Measurements from ENCODE around the gene FBXL16.

FBXL16 gene

DNA sequence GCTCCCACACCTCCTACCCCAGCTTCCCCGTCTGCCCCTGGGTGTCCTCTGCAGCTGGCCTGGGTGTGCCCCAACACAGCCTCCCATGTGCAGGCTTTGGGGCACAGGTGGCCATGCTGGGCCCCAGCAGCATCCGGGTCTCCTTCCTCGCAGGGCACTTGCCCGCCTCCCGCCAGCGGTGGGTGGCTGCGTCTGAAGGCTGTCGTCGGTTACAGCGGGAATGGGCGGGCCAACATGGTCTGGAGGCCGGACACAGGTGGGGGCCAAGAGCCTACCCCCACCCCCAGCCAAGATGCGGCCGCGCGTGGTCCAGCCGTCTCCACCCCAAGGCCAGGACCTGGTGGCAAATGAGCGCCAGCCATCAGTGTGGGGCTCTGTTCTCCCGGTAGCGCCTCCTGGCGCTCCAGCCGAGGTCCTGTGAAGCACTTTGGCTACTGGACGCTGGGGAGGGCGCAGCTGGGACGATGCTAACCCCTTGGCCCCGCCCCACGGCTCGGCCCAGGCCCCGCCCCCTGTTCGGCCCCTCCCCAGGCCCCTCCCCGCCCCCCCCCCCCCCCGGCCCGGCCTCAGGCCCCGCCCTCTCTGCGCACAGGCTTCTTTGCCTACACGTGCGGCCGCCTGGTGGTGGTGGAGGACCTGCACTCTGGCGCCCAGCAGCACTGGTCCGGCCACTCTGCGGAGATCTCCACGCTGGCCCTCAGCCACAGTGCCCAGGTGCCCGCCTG, 45.0 kb downstream of the FBXL16 start:
- no peak overlapping the region for H3K4ac ChIP-seq (ENCODE audit: low read depth in 1 of 2, low read length in 2 of 2)
- 34% methylated on average over 25 of the region's 43 CpGs for WGBS
- H2BK12ac ChIP-seq (ENCODE audit: low read length in 2 of 2), result peak overlapping the region; percentile 29 to 69
- no peak overlapping the region for H3K27ac ChIP-seq (ENCODE audit: low read length, poor library complexity, severe bottlenecking)
- peak overlapping the region; percentile 92 for H4K8ac ChIP-seq (ENCODE audit: low read length)
- H4K91ac ChIP-seq (ENCODE audit: low read length), result peak overlapping the region; percentile 64
- H2AFZ ChIP-seq (ENCODE audit: low read depth, low read length), result no peak overlapping the region
- H3K9me3 ChIP-seq (ENCODE audit: control insufficient read depth, low read length), result no peaks in the 10 kb centered on the region
- H2BK120ac ChIP-seq (ENCODE audit: low read depth, low read length), result no peak overlapping the region
- no peaks in the 10 kb centered on the region for H3K79me1 ChIP-seq (replicated peaks; ENCODE audit: low read length, poor library complexity, severe bottlenecking)
- H3K27me3 ChIP-seq (ENCODE audit: control insufficient read depth in 1 of 2, insufficient read depth in 1 of 2, low read length in 2 of 2), result no peaks in the 10 kb centered on the region
- H2BK15ac ChIP-seq (ENCODE audit: low read depth, poor library complexity, severe bottlenecking), result peak overlapping the region; percentile 33
- H3K23ac ChIP-seq (ENCODE audit: low read length in 2 of 2), result no peak overlapping the region
- peaks cover 17% of the 10 kb centered on the region for H3K4me1 ChIP-seq (ENCODE audit: control insufficient read depth, insufficient read depth, low read depth, low read length)
- peak overlapping the region; percentile 35 for H3K4me2 ChIP-seq (ENCODE audit: low read length, poor library complexity, severe bottlenecking)
- peak overlapping the region; percentile 15 to 64 for H3K18ac ChIP-seq (ENCODE audit: low read depth in 1 of 2, low read length in 2 of 2)
- no peak overlapping the region for H3K4me3 ChIP-seq (ENCODE audit: insufficient read depth in 1 of 2, low read depth in 1 of 2, low read length in 2 of 2)
- H3K36me3 ChIP-seq (ENCODE audit: control insufficient read depth in 1 of 2, insufficient read depth in 2 of 2, low read depth in 1 of 2, low read length in 2 of 2), result peaks cover 0 to 61% of the 10 kb centered on the region in 2 experiments
- peak overlapping the region; percentile 15 for H3K9ac ChIP-seq (ENCODE audit: low read length)
- peak; percentile 90 for DNase-seq
- no peak overlapping the region for H3K14ac ChIP-seq (ENCODE audit: low read length in 2 of 2)
- H2BK5ac ChIP-seq (ENCODE audit: low read depth, low read length, poor library complexity, severe bottlenecking), result no peak overlapping the region
- no peak overlapping the region for H2AK5ac ChIP-seq (ENCODE audit: low read length, severe bottlenecking)

DNA sequence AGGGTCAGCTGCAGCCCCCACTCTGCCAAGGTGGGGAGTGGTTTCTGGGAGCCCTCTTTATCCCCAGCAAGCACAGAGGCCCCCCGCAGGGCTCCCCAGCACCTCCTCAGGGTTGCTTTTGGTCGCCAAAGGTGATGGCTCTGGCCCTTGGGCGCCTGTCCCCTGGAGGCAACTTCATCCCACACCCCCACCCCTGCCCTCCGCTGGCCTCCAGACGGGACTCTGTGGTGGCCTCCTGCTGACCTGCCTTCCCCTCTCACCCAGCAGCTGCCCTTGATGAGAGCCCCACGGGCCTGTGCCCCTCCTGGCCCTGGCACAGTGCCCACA, 45.5 kb downstream of the FBXL16 start:
- Histone ChIP-seq H3K9ac (ENCODE audit: low read length) (no peak overlapping the region), H2BK5ac (ENCODE audit: low read depth, low read length, poor library complexity, severe bottlenecking) (no peak overlapping the region), H2AK5ac (ENCODE audit: low read length, severe bottlenecking) (no peak overlapping the region), H3K4ac (ENCODE audit: low read depth in 1 of 2, low read length in 2 of 2) (no peak overlapping the region), H3K23ac (ENCODE audit: low read length in 2 of 2) (no peak overlapping the region), H3K18ac (ENCODE audit: low read depth in 1 of 2, low read length in 2 of 2) (no peak overlapping the region), H3K4me3 (ENCODE audit: insufficient read depth in 1 of 2, low read depth in 1 of 2, low read length in 2 of 2) (no peak overlapping the region), H3K36me3 (ENCODE audit: control insufficient read depth in 1 of 2, insufficient read depth in 2 of 2, low read depth in 1 of 2, low read length in 2 of 2) (peaks cover 0 to 67% of the 10 kb centered on the region in 2 experiments), H3K9me3 (ENCODE audit: control insufficient read depth, low read length) (no peaks in the 10 kb centered on the region), H2AFZ (ENCODE audit: low read depth, low read length) (no peak overlapping the region), H3K27ac (ENCODE audit: low read length, poor library complexity, severe bottlenecking) (no peak overlapping the region), H3K4me2 (ENCODE audit: low read length, poor library complexity, severe bottlenecking) (no peak overlapping the region), H3K79me1 (replicated peaks; ENCODE audit: low read length, poor library complexity, severe bottlenecking) (no peaks in the 10 kb centered on the region), H2BK120ac (ENCODE audit: low read depth, low read length) (no peak overlapping the region), H3K4me1 (ENCODE audit: control insufficient read depth, insufficient read depth, low read depth, low read length) (peaks cover 17% of the 10 kb centered on the region), H3K14ac (ENCODE audit: low read length in 2 of 2) (no peak overlapping the region), H4K91ac (ENCODE audit: low read length) (peak overlapping the region; percentile 40), H2BK12ac (ENCODE audit: low read length in 2 of 2) (no peak overlapping the region), H4K8ac (ENCODE audit: low read length) (peak overlapping the region; percentile 52), H2BK15ac (ENCODE audit: low read depth, poor library complexity, severe bottlenecking) (no peak overlapping the region), H3K27me3 (ENCODE audit: control insufficient read depth in 1 of 2, insufficient read depth in 1 of 2, low read length in 2 of 2) (no peaks in the 10 kb centered on the region)
- no peak for DNase-seq
- WGBS, result 77% methylated on average over 6 of the region's 6 CpGs

DNA sequence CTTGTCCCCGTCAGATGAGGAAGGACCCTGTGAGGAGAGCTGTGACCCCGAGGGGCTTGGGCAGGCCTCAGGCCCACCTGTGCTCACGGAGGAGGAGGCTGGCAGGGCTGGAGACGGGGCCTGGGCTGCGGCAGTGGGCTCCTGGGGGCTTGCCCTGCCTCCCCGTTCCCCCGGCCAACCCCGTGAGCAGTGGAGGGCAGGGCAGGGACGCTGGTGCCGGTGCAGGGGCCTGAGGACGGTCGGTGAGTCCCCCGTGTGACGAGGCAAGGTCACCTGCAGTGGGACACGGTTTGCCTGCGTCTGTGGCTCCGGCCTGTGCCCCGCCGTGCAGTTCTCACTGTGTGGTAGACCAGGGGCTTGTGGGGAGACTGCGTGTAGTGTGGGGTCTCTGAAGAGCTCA, 46.0 kb downstream of the FBXL16 start:
- Histone ChIP-seq H2BK12ac (ENCODE audit: low read length in 2 of 2) (no peak overlapping the region), H3K4me3 (ENCODE audit: insufficient read depth in 1 of 2, low read depth in 1 of 2, low read length in 2 of 2) (no peak overlapping the region), H4K8ac (ENCODE audit: low read length) (no peak overlapping the region), H3K4me1 (ENCODE audit: control insufficient read depth, insufficient read depth, low read depth, low read length) (peaks cover 17% of the 10 kb centered on the region), H3K27me3 (ENCODE audit: control insufficient read depth in 1 of 2, insufficient read depth in 1 of 2, low read length in 2 of 2) (no peaks in the 10 kb centered on the region), H3K9ac (ENCODE audit: low read length) (no peak overlapping the region), H2BK120ac (ENCODE audit: low read depth, low read length) (no peak overlapping the region), H3K18ac (ENCODE audit: low read depth in 1 of 2, low read length in 2 of 2) (no peak overlapping the region), H3K79me1 (replicated peaks; ENCODE audit: low read length, poor library complexity, severe bottlenecking) (no peaks in the 10 kb centered on the region), H2BK5ac (ENCODE audit: low read depth, low read length, poor library complexity, severe bottlenecking) (no peak overlapping the region), H2BK15ac (ENCODE audit: low read depth, poor library complexity, severe bottlenecking) (no peak overlapping the region), H3K27ac (ENCODE audit: low read length, poor library complexity, severe bottlenecking) (no peak overlapping the region), H3K14ac (ENCODE audit: low read length in 2 of 2) (no peak overlapping the region), H3K4ac (ENCODE audit: low read depth in 1 of 2, low read length in 2 of 2) (no peak overlapping the region), H3K9me3 (ENCODE audit: control insufficient read depth, low read length) (no peaks in the 10 kb centered on the region), H2AFZ (ENCODE audit: low read depth, low read length) (no peak overlapping the region), H3K4me2 (ENCODE audit: low read length, poor library complexity, severe bottlenecking) (no peak overlapping the region), H4K91ac (ENCODE audit: low read length) (no peak overlapping the region), H2AK5ac (ENCODE audit: low read length, severe bottlenecking) (no peak overlapping the region), H3K23ac (ENCODE audit: low read length in 2 of 2) (no peak overlapping the region), H3K36me3 (ENCODE audit: control insufficient read depth in 1 of 2, insufficient read depth in 2 of 2, low read depth in 1 of 2, low read length in 2 of 2) (peaks cover 0 to 71% of the 10 kb centered on the region in 2 experiments)
- DNase-seq, result no peak
- WGBS, result 89% methylated on average over 20 of the region's 20 CpGs

DNA sequence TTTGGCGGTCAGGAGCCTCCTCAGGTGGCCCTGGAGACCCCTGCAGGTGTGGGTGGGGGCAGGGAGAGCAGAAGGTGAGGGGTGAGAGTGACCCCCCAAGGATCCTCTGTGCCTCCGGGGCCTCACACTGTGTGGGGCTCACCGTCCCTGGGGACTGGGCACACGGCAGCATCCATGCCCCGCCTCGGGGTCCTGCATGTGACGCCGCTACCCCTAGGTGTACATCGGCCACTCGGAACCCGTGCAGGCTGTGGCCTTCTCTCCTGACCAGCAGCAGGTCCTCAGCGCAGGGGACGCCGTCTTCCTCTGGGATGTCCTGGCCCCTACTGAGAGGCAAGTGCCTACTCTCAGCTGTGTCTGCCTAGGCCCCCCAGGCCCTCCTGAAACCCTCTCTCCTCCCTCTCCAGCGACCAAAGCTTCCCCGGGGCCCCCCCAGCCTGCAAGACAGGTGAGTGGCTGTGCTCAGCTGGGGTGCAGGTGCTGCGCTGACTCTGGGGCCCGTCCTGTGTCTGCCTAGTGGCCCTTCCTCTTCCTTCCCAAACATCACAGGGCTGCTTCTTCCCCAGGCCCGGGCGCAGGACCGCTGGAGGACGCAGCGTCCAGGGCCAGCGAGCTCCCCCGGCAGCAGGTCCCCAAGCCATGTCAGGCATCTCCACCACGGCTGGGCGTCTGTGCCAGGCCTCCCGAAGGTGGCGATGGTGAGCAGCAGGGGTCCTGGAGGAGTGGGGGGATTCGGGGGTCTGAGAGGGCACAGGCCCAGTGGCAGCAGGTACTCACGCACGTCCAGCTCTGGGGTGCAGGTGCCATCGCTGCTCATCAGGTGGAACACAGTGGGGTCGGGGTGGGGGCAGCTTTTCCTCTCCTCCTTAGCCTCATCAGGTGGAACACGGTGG, 46.7 kb downstream of the FBXL16 start:
- no peak overlapping the region for H4K8ac ChIP-seq (ENCODE audit: low read length)

More for the DNA sequence above, 46.7 kb downstream of the FBXL16 start:
- no peak overlapping the region for H3K4ac ChIP-seq (ENCODE audit: low read depth in 1 of 2, low read length in 2 of 2)
- no peak overlapping the region for H2AFZ ChIP-seq (ENCODE audit: low read depth, low read length)
- no peak overlapping the region for H3K18ac ChIP-seq (ENCODE audit: low read depth in 1 of 2, low read length in 2 of 2)
- no peak overlapping the region for H2AK5ac ChIP-seq (ENCODE audit: low read length, severe bottlenecking)
- 93% methylated on average over 34 of the region's 35 CpGs for WGBS
- H2BK5ac ChIP-seq (ENCODE audit: low read depth, low read length, poor library complexity, severe bottlenecking), result no peak overlapping the region
- peaks cover 17% of the 10 kb centered on the region for H3K4me1 ChIP-seq (ENCODE audit: control insufficient read depth, insufficient read depth, low read depth, low read length)
- H2BK12ac ChIP-seq (ENCODE audit: low read length in 2 of 2), result no peak overlapping the region
- no peak overlapping the region for H4K91ac ChIP-seq (ENCODE audit: low read length)
- DNase-seq, result no peak
- H3K79me1 ChIP-seq (replicated peaks; ENCODE audit: low read length, poor library complexity, severe bottlenecking), result no peaks in the 10 kb centered on the region
- H2BK120ac ChIP-seq (ENCODE audit: low read depth, low read length), result no peak overlapping the region
- no peak overlapping the region for H3K27ac ChIP-seq (ENCODE audit: low read length, poor library complexity, severe bottlenecking)
- H3K9me3 ChIP-seq (ENCODE audit: control insufficient read depth, low read length), result no peaks in the 10 kb centered on the region
- H3K36me3 ChIP-seq (ENCODE audit: control insufficient read depth in 1 of 2, insufficient read depth in 2 of 2, low read depth in 1 of 2, low read length in 2 of 2), result peaks cover 2 to 76% of the 10 kb centered on the region in 2 experiments
- no peak overlapping the region for H3K14ac ChIP-seq (ENCODE audit: low read length in 2 of 2)
- no peak overlapping the region for H3K4me3 ChIP-seq (ENCODE audit: insufficient read depth in 1 of 2, low read depth in 1 of 2, low read length in 2 of 2)
- no peak overlapping the region for H3K23ac ChIP-seq (ENCODE audit: low read length in 2 of 2)
- H2BK15ac ChIP-seq (ENCODE audit: low read depth, poor library complexity, severe bottlenecking), result no peak overlapping the region
- no peak overlapping the region for H3K4me2 ChIP-seq (ENCODE audit: low read length, poor library complexity, severe bottlenecking)
- H3K27me3 ChIP-seq (ENCODE audit: control insufficient read depth in 1 of 2, insufficient read depth in 1 of 2, low read length in 2 of 2), result no peaks in the 10 kb centered on the region
- no peak overlapping the region for H3K9ac ChIP-seq (ENCODE audit: low read length)
